DMS 273 (cell line): ENCODE measurements around the gene TARBP1.
"Not testable (repeated sequence)": the region's sequence is repeated elsewhere in the genome, so short reads cannot be mapped to it uniquely, and the experiment has no call there.

Source experiments
- DNase-seq: peaks from one replicate; lab custom pipeline; 2025; ENCODE audit not compliant: unreplicated experiment; lab: John Stamatoyannopoulos, UW

Gene TARBP1

DNA sequence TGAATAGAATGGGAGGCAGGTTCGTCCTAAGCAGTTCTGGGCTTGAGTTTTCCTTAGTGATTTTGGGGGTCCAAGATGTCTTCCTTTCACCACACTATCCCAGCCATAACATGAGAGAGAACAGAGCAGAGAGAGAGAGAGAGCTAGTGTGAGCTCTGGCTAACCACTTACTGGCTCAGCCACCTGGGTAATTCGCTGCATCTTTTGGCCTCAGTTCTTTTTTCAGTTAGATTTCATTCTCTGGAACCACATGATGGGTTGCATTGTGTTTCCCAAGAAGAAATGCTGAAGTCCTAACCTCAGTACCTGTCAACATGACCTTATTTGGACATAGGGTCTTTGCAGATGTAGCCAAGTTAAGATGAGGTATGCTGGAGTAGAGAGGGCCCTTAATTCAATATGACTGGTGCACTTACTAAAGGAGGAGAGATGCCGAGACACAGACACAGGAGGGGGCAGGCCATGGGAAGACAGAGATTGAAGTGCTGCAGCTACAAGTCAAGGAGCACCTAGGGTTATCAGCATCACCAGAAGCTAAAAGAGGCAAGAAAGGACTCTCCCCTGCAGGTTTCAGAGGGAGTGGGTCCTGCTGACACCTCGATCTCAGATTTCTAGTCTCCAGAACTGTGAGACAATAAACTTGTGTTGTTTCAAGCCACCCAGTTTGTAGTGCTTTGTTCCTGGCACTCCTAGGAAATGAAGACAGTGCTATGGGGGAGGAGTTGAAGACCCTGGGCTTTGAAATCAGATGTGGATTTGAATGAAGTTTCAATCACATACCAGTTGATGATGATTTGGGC lies 26.2 kb upstream of the TARBP1 start:
- no peak for DNase-seq

DNA sequence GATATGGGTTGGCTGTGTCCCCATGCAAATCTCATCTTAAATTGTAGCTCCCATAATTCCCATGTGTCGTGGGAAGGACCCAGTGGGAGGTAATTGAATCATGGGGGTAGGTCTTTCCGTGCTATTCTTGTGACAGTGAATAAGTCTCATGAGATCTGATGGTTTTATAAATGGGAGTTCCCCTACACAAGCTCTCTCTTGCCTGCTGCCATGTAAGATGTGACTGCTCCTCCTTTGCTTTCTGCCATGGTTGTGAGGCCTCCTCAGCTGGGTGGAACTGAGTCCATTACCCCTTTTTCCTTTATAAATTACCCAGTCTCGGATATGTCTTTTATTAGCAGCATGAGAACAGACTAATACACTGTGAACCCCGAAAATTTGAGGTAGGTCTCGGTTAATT lies 25.3 kb upstream of the TARBP1 start:
- not testable (repeated sequence) for DNase-seq

DNA sequence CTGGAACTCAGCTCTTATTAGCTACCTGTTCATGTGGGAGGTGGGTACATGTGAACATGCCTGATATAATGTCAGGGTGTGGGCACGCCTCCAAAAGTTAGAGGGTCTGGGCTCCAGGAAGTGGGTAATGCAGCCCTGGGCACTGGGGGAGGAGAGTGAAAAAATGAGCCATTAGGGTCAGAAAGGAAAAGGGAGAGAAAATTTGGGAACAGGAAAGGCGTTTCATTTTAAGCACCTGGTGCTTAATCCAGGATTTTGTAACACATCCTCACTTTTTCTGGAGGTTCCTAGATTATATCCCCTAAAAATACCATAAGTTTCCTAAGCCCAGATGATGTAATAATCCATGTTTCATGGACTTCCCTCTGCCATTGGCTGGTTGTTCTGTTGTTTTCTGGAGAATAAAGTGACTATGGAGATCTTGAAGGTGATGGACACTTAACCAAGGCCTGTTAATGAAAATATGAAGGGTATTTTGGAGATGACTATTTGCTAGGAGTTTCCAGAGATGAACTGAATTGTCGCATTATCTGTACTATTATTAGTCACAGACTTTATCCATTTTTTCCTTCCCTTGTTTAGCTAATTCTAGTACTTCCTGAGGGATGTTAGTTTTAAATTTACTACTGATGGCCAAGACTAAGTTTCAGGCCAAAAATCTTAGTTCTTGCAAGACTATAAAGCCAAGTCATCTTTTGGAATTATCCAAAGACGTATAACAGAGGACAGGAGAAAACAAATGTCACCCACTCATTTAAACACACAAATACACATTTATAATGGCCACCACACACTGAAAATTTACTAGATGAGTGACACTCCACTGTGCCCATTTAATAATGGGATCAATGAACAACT lies 24.4 kb upstream of the TARBP1 start:
- no peak for DNase-seq

DNA sequence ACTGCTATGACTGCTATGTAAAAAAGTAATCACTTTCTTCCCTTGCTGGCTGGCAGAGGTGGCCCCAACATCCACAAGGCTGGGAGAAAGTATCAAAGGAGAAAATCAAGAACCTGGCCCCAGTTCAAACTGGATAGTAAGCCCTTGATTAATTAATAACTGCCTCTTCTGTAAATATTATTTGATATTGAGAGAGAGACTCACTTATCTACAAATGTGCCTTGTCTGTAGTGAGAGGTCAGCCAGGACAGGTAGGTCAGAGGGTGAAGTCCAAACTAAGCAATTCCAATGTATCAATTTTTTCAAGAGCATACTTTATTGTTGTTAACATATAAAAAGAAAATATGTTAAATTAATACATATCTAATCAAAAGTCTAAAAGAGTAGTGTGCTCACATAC lies 23.8 kb upstream of the TARBP1 start:
- no peak for DNase-seq

DNA sequence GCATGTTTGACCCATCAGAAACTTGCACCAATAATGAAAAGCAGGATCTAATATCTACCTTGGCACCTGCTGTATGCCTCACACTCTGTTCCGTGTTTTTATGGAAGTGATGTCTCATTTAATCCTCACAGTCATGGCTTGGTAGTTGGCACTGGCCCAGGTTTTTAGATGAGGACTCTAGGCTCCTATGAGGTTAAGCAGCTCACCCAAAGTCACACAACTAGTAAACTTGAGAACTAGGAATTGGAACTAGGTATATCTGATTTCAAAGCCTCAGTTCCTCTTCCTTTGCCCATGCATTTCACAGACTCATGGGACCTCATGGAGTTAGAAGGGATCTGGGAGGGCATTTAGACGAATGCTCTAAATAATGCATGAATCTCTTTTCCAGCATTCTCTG lies 21.3 kb upstream of the TARBP1 start:
- DNase-seq, result peak; percentile 53

DNA sequence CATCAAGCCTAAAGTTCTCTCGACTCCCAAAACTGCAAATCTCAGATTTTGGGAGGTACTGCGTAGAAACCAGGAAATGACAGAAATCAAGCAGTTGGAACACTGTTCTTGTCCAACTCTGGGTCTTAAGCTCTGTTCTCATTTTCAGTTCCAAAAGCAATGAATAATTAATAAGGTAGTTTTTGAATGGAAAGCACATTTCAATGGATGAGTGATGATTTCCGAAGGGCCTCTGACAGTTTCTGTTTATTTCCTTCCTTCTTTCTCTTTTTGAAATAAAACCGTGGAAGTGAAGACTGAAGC lies 20.9 kb upstream of the TARBP1 start:
- DNase-seq, result no peak

DNA sequence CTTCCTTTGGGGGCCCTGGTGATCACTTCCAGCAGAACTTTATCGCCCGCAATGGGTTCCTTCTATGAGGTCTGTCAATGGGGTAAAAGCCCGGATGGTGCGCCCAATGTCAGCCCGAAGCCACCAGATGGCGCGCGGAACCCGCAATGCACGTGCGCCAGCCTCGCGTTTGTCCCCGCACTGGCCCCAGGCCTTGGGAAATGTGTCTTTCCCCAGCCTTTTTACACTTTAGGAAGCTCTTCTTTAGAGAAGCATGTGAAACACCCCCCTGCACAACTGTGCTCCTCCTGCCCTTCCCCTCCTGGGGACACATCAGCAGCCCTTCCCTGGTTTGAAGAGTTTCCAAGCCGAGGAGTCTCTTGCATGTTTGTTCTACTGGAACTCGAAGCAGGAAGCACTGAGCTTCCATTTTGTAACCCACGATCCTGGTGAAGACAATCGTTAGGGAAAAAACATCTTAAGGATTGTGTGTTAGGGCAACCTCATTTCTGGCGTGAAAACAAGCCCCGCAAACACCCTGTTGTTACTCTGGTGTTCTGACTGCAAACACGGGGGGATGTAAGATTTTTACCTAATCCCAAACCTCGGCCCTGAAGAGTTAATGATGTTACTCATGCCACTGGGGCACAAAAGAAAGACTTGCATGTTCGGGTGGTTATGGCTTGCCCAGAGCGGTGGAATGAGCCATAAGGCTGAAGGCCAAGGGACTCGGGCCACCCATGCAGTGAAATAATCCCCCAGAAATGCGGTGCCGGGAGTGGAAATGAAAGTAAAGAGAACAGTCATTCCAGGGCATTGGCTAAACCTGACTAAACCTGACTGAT lies 20.4 kb upstream of the TARBP1 start:
- peak; percentile 95 for DNase-seq

DNA sequence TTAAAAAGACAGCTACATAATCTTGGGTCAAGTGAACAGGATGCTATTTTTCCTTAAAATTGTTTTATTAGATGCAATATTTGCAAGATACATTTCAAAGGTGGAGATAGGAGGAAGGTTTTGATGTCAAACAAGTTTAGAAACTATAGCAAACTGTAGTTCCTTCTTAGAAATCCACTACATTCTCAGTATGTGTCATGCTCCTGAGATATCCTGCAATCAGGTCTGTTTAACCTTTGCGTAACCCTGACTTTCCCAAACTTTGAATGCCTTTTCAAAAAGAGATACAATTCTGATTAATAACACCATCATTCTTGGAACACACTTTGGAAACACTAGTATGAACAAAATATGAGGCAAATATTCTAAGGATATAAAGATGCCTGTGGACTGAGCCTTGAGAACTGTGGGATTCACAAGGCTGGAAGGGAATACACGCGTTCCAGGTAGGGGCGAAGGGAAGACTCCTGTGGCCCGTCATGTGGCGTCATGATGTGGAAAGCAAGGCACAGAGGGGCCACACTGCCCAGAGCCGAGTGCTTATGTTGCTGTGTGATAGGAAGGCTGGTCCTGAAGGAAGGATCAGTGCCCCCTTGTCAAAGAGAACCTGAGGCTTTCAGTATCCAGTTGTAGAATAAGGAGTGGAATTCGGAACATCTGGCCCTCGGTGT lies 19.6 kb upstream of the TARBP1 start:
- DNase-seq, result no peak

DNA sequence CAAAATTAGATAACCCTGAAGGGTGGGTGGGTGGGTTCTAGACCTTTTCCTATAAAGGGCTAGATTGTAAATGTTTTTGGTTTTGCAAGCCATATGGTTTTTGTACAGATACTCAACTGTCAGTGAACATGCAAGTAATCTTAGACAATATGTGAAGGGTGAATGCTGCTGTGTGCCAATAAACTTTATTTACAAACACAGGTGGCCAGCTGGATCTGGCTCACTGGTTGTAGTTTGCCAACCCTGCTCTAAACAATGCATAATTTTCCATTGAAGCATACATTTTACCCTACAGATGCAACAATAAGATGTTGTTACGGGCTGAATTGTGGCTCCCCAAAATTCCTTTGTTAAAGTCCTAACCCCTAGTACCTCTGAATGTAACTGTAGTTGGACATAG lies 18.6 kb upstream of the TARBP1 start:
- no peak for DNase-seq

DNA sequence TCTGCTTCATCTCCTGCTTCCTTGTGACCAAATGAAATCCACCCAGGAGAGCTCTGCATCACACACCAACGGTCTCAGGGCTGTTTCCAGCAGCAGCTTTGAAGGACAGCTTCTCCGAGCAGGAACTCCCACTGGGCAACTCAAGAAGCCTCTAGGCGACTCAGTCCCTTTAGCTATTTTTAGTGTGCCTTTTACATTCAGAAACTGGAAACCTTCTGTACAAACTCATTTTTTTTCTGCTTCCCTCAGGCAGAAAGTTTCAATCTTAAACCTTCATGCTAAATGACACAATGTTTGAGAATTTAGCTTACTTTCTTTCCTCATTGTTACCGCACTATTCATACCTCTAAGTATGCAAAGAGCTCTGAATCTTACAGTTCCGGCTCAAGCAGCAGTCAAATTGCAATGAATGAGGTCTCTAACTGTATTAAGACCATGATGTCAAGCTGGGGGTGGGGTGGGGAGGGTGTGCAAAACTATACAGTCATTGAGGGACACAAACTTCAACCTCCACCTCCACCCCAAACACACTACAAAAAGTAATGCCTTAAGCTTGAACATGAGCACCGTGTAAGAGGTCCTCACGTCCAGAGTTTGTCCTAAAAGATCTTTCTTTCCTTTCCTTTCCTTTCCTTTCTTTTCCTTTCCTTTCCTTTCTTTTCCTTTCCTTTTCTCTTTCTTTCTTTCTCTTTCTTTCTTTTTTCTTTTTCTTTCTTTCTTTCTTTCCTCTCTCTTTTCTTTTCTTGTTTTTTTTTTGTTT lies 16.4 kb upstream of the TARBP1 start:
- no peak for DNase-seq

DNA sequence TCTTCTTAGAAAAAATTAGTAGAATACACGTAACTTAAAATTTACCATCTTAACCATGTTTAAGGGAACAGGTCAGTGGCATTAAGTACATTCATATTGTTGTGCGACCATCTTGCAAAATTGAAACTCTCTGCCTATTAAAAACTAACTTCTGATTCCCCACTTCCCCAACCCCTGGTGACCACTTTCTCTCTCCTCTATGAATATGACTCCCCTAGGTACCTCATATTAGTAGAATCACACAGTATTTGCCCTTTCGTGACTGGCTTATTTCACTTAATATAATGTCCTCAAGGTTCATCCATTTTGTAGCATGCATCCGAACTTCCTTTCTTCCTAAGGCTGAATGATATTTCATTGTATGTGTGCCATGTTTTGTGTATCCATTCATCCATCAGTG lies 15.1 kb upstream of the TARBP1 start:
- no peak for DNase-seq

DNA sequence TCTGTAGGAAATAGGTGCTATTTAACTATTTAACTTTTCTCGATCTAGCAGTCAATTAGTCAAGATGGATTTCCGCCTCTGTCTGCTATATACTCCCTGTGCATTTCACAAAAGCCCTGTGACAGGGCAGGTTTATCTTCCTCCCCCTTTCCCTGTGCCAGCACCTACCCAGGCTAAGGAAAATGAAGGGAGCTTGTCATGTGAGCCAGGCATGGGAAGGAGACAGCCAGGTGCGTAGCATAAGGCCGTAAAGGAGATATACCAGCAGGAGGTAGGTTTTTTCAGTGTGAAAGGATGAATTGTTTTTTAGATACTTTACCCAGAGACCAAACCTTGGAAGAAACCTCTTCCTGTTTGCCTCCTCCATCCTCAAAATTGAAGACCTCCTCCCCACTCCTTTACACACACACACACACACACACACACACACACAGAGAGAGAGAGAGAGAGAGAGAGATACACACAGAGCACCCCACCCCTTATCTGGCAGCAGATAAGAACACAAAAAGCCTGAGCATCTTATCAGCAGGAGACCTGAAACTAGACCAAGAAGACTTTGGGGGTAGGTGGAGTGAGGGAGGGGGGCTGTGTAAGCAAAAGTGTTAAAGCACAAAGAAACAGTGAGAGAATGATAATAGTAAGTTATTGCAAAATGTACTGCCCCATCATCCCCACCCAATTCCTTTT lies 12.0 kb upstream of the TARBP1 start:
- no peak for DNase-seq

DNA sequence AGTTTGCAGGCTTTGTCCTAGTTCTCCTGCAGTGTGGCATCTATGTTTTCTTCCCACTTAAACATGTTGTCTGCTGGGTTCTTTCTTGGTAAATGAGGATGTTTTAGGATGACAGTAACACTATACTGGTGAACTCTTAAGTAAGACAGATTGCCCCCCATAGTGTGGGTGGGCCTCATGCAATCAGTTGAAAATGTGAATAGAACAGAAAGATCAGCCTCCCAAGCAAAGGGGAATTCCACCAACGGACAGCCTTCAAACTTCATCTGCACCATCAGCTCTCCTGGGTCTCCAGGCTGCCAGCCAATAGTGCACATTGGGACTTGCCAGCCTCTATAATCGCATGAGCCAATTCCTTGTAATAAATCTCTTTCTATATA lies 10.7 kb upstream of the TARBP1 start:
- no peak for DNase-seq

DNA sequence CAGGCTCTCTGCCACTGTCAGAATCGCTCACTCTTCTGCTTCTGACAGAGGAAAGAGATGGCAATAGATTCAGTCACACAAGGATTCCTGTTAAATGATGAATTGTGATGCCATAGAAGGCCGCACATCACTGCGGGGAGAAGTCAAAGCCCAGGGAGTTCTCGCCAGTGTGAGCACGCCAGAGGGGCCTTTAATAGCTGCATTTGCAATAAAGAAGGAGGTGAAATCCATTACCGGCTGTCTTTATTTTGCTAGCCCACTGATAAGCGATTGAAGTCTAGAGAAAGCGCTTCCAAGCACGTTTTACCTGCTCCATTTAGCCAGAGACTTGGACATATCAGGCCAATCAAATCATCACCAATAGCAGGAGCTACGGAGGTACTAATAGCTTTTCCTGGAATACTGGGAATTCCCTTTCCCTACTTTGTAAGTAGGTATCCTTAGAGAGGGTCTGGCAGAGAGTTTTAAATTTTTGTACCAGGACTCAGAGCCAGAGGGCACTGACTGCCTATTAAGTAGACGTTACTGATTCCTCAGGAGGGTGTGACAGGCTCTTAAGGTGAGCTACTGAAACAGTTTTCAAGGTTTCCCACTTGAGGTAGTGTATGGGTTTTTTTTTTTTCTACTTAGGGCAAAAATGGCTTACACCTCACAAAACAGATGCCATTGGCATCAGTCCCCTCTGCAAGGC lies 10.2 kb upstream of the TARBP1 start:
- no peak for DNase-seq

DNA sequence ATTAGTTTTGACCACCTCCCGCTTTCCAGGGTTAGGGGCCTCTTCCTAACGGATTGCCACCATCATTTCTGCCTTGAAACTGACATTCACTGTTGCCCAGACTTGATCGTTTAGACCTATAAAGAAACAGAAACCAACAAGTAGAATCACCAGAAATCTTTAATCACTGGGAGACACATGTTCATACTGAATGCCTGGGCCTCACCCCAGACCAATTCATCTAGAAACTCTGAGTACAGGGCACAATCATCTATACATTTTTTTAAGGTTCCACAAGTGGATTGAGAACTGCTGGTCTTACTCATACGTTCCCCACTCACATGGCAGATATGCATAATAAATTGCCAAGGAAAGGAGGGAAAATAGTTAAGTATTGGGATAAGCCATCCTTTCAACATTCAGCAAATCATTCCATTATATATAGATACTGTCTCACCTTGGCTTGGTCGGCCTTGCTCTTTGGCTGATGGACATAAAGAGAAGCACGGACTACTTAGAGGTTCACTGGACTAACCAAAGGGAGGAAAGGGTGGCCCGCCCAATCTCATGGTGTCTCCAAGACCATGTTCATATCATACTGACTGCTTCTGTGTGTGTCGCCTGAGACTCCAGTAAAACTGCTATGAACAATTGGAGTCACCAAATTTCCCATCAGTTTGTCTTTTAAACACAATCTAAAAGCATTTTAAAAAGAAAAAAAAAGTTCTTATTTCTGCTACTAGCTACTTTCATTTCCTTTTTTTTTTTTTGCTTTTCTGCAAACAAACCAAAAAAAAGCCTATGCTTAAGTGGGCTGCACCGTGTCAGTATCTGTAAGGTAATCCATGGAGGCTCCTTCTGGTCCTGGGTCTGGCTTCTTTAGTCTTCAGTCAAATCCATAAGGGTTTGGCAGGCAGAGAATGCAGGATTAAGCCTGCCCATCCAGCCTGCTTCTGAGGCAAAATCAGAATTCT lies 9.4 kb upstream of the TARBP1 start:
- DNase-seq, result no peak

DNA sequence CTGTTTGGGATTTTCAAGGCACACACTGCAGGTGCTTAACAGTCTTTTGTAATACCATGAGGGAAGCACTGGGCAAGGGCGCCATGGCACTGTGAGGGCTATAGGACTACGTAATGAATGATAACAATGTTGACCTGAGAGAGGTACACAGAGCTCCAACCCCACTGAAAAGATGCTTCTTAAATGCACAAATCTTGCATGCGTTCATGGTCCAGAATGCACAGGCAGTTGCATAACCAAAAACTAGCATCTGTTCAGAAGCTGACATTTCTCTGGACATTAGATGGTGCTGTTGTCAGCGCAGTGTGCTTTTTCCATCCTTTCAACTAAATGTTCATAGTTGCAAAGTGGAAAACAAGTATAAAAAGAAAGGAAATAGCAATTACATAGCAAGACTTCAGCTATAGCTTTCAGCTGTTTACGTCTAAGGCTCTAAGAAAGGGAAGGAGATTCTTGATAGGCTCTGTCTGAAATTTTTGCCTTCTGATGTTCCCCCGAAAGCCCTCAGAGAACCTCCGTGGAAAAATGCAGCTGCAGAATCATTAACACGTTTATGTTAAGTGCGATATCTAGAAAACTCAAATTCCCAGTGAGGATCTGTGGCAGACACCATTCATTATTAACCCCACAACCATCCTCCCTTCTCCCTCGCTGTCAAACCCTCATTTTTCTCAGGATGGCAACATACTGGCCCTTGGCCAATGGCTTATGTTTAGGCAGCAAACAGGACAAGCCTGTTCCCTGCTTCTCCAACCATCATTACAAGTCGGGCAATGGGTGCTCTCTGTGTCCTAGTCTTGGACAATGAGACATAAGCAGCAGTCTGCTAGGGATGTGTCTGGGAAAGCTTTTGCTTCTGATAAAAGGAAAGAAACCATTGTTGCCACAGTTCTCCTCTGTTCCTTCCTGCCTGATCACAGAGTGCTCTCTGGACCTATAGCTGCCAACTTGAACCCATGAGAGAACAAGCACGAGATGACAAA lies 8.2 kb upstream of the TARBP1 start:
- peak; percentile 67 for DNase-seq
